Colonic mucosa (tissue), 4 donors: ENCODE data around the gene LRCH1. TPM values are rescaled to one million over a fixed set of nuclear protein-coding genes. Genes with fewer than 3 reads are reported as not detected.

Source experiments
- DNase-seq: peaks from one replicate; pipeline ENCODE4 v3.0.0-alpha.2; 2020
- H3K27ac ChIP-seq: fragments of 200-600 bp; one replicate; pipeline ENCODE4 v1.8.0; 2021
- H3K27me3 ChIP-seq: fragments of 200-600 bp; one replicate; pipeline ENCODE4 v1.8.0; 2021
- H3K36me3 ChIP-seq: fragments of 200-600 bp; one replicate; pipeline ENCODE4 v1.8.0; 2021
- H3K4me1 ChIP-seq: fragments of 200-600 bp; one replicate; pipeline ENCODE4 v1.8.0; 2021; ENCODE audit warnings: mild to moderate bottlenecking
- H3K4me3 ChIP-seq: fragments of 200-600 bp; one replicate; pipeline ENCODE4 v1.8.0; 2021
- H3K9ac ChIP-seq, 2 donors: one replicate each; pipeline ENCODE4 v1.7.0; 2013; ENCODE audit warnings: control low read depth in 2 of 2, low read depth in 2 of 2, low read length in 2 of 2
- H3K9me3 ChIP-seq: fragments of 200-600 bp; one replicate; pipeline ENCODE4 v1.8.0; 2021
- CTCF ChIP-seq: fragments of 200-600 bp; IDR thresholded peaks from one replicate; pipeline ENCODE4 v1.8.0; 2022; ENCODE audit warnings: antibody characterized with exemption, mild to moderate bottlenecking
- intact Hi-C: fragments of 100-400 bp; cut with DNase I; formaldehyde crosslinking; loops from one replicate; pipeline ENCODE4 v1.14.1; 2022
- total RNA-seq, 2 donors: library from RNA; stranded (reverse); fragmentation: NEBNext Ultra II Directional in 1 of 2; extraction: Animal tissue kit (Norgen Biotek cat#: 25700) in 1 of 2; gene quantifications; one replicate each; pipeline ENCODE4 v1.2.1, GENCODE V29; 2021
- donor health status: healthy.
- donor health status: DM: no; HTN: no; CAD: no.
- donor health status: DM: no; HTN: no; CAD: no.

Gene LRCH1
- total RNA-seq, 2 donors from 2014 or later, result 12.8 to 19.6 TPM

DNA sequence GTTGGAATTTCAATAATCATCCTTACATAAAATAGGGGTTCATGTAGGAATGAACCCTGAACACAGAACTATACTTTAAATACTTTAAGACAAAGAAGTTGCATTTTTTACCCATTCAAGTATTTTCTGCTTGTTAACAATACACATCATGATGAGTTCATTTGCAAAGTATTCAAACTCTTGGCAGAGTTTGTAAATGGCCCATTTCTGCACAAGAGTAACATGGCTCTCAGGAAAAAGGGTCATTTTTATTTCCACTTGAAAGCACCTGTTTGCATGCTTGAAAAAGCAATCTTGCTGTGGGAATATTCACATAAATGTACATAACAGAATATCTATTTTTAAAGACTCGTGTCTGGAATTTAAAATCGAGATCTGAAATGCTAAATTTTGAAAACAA, 225.9 kb downstream of the LRCH1 start:
- DNase-seq, result no peak
- Histone ChIP-seq H3K4me1 (no peaks in the 10 kb centered on the region), H3K9ac (no peak overlapping the region), H3K27ac (no peak overlapping the region), H3K27me3 (no peaks in the 10 kb centered on the region), H3K9me3 (no peaks in the 10 kb centered on the region), H3K4me3 (no peak overlapping the region), H3K36me3 (peaks cover 15% of the 10 kb centered on the region)
- no peak for TF ChIP-seq CTCF
- intact Hi-C loops, result no loop called here

GRCh38 chr13:46782066-46782465, 229.1 kb downstream of the LRCH1 start:
- no peaks in the 10 kb centered on the region for H3K9me3 ChIP-seq
- H3K4me1 ChIP-seq, result no peaks in the 10 kb centered on the region
- no peak for DNase-seq
- no peaks in the 10 kb centered on the region for H3K27me3 ChIP-seq
- no peak for TF ChIP-seq CTCF
- H3K27ac ChIP-seq, result no peak overlapping the region
- intact Hi-C loops, result no loop called here
- H3K4me3 ChIP-seq, result no peak overlapping the region
- peaks cover 15% of the 10 kb centered on the region for H3K36me3 ChIP-seq
- H3K9ac ChIP-seq, result no peak overlapping the region

GRCh38 chr13:46782691-46783090, 229.7 kb downstream of the LRCH1 start:
- H3K9me3 ChIP-seq, result no peaks in the 10 kb centered on the region
- no peak overlapping the region for H3K4me3 ChIP-seq
- H3K4me1 ChIP-seq, result no peaks in the 10 kb centered on the region
- H3K27me3 ChIP-seq, result no peaks in the 10 kb centered on the region
- no peak for DNase-seq
- H3K9ac ChIP-seq, result no peak overlapping the region
- H3K36me3 ChIP-seq, result peaks cover 14% of the 10 kb centered on the region
- intact Hi-C loops, result no loop called here
- no peak overlapping the region for H3K27ac ChIP-seq
- TF ChIP-seq CTCF, result no peak

DNA sequence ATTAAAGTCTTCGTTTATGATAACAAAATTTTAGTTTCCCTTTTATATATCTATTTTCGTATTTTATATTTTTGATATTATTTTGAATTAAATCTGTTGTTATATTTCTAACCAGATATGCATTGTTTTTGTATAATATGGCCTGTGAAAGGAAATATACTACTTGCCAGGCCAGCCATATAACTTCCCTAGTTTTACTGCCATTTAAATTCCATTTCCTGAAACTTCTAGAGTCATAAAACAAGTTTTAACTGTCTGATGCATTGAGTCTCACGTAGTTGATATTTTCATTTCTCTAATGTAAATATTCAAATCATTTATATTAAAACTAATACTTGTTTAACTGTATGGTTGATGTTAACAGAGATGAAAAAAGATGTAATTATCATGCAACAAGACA, 230.5 kb downstream of the LRCH1 start:
- no peaks in the 10 kb centered on the region for H3K4me1 ChIP-seq
- no peak for DNase-seq
- intact Hi-C loops, result no loop called here
- H3K9me3 ChIP-seq, result no peaks in the 10 kb centered on the region
- H3K36me3 ChIP-seq, result peaks cover 14% of the 10 kb centered on the region
- no peaks in the 10 kb centered on the region for H3K27me3 ChIP-seq
- no peak overlapping the region for H3K4me3 ChIP-seq
- H3K9ac ChIP-seq, result no peak overlapping the region
- no peak for TF ChIP-seq CTCF
- H3K27ac ChIP-seq, result no peak overlapping the region

- Histone ChIP-seq H3K9me3 (no peaks in the 10 kb centered on the region), H3K9ac (no peak overlapping the region), H3K36me3 (no peaks in the 10 kb centered on the region), H3K4me3 (no peak overlapping the region), H3K4me1 (peaks cover 4% of the 10 kb centered on the region), H3K27me3 (no peaks in the 10 kb centered on the region), H3K27ac (no peak overlapping the region)
- no peak for DNase-seq
- intact Hi-C loops, result no loop called here
- TF ChIP-seq CTCF, result no peak
These were observed 242.4 kb downstream of the LRCH1 start for GRCh38 chr13:46795321-46795720.

- intact Hi-C loops, result no loop called here
- Histone ChIP-seq H3K9me3 (no peaks in the 10 kb centered on the region), H3K36me3 (no peaks in the 10 kb centered on the region), H3K27me3 (no peaks in the 10 kb centered on the region), H3K9ac (peak overlapping the region; percentile 74 to 88), H3K4me3 (peak overlapping the region; percentile 72), H3K4me1 (peaks cover 4% of the 10 kb centered on the region), H3K27ac (peak overlapping the region; percentile 95)
- DNase-seq, result no peak
- no peak for TF ChIP-seq CTCF
These were observed 243.2 kb downstream of the LRCH1 start for GRCh38 chr13:46796129-46796514.
